GM19193 (cell line): ENCODE measurements around the gene CAPZB.

Experiments used
- POLR2A ChIP-seq: IDR thresholded peaks from 4 replicates; pipeline ENCODE4 v1.6.1; 2011; ENCODE audit not compliant: insufficient read depth, insufficient read length; ENCODE audit errors: extremely low read depth

The CAPZB gene

DNA sequence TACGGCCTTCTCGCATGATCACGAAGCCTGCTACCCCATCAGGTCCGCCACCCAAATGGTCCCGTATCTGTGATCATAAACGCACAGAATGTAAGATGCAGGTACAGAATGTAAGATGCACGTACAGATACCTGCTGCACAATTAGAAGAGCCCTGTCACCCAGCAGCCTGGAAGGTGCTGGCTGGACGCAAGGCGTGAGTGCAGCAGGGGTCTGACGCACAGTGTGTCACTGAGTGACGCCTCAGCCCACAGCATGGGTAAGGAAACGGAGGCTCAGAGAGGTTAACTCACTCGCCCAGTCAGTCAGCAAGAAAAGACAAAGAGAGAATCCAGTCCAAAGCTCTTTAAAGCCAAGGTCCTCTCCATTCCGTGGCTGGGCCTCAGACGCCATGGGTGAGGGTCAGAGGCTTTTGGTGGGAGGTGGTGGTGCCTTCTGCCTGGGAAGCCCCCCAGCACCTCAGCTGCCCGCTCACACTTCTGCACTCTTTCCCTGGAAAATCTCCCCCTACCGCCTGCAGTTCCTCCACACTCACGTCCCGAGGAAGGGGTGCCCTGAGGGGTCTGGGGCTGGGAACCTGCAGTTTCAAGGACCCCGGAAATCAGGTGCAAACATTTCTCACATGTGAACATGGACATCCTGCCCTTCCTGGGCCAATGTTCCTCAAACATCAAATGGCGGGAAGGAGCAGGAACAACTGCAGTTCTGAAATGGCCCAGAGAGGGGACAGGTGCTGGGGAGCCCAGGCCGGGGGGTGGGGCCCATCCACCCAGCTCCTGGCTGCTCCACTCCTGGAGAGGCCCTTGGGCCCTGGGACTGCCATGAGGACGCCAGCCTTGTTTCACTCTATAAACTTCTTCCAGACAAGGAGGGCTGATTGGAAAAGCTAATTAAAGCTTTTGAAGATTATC is 113.9 kb downstream of the CAPZB start:
- no peak for TF ChIP-seq POLR2A

DNA sequence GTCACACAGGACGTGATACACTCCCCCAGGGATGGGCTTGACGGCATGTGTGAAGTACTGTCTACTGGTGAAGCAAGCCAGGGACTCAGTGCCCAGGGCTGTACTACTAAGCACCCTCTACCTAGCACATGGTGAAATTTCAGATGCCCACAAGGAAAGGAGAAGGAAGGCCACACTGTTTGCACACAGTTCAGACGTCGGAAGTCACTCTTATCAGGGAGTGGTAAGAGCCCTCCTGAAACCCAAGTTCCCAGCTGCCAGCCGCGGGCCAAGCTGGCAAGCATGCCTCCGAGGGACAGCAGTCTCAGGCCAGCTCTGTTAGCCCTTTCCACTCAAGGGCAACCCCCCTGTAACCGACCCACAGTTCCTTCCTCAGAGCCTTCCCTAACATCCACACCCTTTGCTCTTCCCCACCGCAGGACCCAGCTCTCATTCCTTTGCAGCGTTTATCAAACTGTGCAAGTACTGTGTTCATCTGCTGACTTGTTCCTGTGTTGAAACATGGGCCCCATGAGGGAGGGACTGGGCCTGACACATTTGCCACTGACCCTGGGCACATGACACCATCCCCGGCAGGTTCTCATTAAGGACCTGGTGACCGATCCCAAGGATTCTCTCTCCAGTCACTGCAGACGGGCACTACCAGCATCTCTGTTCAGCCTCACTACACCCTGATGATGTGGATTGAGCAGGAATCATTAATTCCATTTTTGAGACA is 114.7 kb downstream of the CAPZB start:
- TF ChIP-seq POLR2A: no peak

DNA sequence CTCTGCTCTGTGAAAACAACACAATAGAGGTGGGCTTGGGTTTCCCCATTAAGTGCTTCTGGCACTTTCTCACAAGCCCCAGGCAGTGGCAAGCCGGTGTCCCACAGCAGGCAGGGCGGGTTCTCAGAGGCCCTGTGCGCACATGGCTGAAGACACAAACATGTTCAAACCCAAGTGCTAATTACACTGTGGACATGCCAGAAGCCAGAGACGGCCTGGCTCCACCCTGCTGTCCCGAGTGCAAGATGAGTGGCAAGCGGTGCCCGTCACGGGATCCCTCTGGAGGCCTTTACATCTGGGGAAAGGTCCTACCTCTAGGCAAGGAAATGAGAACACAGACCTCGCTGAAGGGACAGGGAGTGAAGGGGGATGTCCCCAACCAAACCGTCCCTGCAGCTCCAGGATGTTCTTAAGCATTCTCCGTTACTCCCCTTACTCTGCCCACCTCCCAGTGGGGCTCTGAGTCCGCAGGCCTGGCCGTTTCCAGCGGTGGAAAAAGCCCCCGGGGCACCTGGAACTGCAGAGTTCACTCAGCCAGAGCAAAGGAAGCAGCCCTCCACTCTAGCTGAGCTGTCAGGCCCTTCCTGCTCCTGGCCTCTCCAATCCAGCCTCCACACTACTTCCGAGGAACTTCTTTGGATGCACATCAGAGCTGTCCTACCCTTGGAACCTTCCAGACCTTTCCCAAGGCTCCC is 115.8 kb downstream of the CAPZB start:
- no peak for TF ChIP-seq POLR2A

DNA sequence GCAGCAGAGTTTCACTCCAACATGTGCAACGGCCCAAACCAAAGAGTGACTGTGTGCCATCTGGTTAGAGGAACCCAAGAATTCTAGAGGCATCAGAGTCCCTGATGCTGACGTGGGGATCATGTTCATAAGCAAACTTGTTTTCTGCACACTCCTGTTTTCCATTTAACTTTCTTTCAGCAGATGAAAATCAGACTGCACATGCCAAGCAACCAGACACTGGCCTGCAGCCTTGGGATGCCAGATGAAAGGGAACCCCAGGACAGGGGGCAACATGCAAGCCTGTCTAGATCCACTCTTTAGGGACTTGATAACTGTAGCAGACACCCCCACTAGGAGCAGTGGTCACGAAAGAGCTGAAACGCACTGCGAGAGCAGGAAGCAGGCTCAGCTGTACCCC is 116.4 kb downstream of the CAPZB start:
- TF ChIP-seq POLR2A: no peak

DNA sequence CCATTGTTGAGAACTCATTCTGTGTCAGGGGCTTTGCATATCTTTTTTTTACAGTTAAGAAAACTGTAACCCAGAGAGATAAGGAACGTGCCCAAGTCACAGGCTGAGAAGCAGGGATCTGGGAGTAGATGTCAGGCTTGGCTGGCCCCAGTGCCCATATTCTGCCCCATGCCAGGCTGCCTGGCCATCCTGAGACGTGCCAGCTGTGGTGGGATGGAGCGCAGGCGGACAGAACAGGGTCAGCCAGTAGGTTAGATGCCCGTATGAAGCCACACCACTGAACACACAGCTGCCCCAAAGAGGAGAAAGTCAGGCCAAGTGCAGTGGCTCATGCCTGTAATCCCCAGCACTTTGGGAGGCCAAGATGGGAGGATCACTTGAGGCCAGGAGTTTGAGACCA is 117.3 kb downstream of the CAPZB start:
- TF ChIP-seq POLR2A: no peak

DNA sequence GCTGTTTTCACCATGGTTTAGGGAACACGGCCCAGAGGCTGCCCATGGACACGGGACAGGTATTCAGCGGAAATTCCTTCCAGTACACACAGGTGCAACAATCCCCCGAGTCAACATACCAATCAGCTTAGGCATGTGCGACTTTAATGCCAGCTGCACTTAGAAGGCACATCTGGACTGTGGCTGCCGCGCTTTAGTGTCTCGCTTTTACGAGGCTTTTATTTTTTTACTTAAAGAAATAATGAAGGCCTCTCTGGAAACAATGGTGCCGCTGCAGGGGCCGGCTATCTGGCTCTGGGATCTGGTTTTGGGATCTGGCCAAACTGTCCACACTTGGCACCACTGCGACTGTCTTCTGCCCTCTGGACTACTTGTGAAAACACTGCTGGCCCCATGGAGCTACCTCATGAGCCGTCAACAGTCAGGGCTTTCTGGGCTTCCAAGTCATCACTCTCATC is 117.7 kb downstream of the CAPZB start:
- TF ChIP-seq POLR2A: no peak

DNA sequence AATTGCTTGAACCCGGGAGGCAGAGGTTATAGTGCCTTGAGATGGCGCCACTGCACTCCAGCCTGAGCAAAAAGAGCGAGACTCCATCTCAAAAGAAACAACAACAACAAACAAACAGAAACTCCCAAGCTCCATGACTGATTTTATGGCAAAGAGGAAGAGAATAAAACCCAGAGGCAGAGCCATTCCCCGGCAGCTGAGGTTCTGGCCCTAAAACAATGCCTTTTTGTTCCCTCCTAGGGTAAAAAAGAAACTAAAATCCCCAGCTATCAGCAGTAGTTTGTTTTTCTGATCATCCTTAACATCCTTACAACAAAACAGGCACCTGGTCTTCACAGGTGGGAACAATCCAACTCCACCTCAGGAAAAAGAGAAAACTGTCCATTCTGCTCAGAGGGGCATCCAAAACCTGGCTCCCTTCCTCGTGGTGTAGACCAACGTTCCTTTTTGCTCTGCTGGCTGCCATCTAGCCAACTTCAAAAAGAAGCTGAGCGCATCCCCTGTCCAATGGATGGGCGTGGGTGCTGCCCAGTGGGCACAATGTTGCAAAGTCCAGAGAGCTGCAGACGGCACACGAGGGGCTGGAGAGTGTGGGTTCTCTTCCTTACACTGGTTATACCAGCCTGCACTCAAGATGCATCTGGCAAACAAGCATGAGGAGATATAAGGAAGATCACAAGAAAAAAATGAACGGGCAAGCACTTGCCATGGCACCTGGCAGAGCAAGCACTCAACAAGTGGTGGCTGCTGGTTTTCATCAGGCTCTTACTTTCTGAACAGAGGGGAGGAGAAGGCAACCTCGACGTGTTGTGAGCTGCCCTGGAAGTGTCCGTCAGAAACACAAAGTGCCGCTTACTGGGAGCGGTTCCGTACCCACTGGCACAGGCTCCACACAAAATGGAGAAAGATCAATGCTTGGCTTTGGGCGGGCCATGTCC is 118.5 kb downstream of the CAPZB start:
- no peak for TF ChIP-seq POLR2A

DNA sequence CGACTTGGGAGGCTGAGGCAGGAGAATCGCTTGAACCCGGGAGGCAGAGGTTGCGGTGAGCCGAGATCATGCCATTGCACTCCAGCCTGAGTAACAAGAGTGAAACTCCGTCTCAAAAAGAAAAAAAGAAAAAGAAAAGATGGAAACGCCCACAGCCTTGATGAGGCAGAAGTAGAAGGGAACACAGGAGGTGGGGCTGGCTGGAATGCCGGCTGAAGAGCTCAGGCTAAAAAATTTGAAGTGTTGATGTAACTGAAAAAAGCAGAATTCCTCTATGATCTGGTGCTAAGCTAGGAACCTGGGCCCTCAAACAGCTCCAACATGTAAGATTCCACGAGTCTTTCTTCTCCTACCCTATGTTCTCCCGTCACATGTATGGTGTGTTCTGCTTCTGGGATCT is 119.6 kb downstream of the CAPZB start:
- no peak for TF ChIP-seq POLR2A

DNA sequence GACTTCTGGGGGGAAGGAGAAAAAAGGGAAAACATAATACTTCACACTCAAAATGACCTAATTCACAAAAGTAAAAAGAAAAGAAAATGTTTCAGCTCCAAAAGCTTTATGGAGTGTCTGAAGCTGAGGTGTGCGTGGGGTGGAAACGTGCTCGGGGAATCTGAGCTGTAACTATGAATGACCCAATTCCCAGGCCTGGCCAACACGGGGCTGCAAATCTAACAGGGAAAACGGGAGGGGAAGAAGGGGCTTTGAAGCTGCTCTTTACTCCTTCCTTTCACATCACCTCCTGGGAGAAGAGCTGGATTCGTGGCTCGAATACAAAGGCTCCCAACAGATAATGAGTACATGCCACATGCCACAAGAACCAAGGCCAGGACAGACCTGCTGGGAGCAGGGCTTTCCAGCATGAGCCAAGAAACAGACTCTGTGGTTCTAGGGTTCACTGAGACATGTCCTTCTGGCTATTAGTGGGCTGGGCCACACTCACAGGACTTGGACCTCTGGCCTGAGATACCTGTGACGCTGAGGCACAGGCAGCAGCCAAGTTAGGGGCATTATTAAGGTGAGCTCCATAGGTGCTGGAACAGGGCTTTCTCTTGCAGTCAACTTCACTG is 121.7 kb downstream of the CAPZB start:
- no peak for TF ChIP-seq POLR2A

DNA sequence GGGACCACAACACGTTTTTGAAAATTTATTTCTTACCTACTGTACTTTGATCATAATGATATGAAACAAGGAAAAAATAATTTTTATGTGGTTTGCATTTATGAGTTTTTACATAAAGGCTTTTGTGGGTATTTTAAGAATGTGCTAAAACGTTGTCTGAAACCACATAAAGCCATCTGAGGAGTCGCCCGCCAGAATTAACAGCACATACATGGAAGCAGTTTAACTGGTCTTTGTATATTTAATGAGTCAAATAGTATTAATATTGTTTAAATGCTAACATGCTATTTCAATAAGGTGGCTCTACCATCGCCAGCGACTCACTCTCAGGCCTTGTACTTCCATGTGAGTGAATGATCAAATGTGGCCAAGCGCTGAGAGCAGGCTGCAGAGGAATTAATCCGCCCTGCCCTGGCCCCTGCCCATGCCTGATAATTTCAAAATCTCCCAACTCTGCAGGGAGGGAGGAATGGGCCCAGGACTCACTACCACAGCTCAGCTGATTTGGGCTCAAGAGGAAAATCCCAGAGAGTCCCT is 123.7 kb downstream of the CAPZB start:
- no peak for TF ChIP-seq POLR2A

DNA sequence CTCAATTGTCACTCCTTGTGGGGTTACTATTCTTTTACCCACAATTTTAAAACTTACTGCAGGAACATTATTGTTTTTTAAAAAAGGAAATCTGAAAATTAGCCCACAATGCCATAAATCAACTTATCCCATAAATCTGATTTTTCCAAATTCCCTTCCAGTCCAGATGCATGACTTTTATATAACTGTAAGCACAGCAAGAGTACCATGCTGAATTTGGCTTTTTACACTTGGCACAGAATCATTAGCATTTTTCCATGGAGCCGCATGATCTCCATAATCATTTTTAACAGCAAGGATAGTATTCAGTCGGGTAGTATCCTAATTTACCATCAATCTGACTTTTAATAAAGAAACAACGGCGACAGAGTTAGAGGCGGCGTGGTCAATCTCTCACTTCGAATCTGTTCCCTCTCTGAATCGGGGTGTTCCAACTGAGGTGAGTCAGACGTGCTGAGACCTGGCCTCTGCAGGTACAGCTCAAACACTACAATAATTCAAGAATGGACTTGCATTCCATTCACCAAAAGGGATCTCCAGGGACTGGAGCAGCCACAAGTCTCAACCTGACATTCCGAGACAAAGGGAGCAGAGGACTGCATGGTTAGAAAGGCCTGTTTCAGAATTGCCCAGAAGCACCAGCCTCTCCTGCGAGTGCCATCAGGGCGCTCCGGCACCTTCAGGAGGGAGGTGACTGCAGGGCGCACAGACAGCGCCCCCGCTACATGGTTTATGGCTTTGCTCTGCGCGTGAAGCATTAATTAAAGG is 124.3 kb downstream of the CAPZB start:
- no peak for TF ChIP-seq POLR2A

DNA sequence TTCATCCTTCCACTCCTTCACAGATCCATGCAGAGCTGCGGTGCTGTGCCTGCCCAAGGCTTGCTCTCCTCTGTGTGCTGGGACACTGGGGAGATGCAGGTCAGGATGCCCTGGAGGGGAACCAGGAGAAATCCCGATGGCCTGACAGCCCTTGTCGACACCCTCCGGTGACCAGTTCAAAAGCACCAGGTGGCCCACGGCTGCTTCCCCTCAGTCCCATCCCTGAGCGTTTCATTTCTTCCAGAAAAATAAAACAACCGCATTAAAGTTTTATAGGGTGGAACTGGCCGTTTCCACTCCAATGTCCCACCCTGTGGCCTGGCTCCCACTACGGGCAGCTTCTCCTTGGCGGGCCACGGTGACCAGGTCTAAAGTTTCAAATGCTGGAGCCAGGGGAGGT is 124.9 kb downstream of the CAPZB start:
- TF ChIP-seq POLR2A: no peak

DNA sequence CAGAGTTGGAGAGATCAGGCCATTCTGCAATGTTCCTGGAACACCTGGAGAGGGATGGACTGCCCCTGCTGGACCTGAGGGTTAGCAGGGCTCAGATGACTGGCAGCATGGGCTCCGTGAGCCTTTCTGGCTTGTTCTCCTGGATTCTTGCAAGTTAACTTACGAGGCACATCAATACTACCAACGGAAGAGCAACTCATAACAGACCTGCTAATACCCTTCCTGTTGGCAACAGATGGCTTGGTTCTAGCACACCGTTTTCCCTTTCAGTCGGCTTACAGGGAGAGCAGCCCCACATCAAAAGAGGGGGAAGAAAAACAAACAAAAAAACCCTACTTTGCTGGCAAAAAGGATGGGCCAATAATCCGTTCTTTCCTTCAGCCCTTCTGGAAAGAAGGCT is 125.3 kb downstream of the CAPZB start:
- TF ChIP-seq POLR2A: no peak
